ENCODE results near the gene SPIRE2.
A peak's percentile ranks its signal among the peaks of the same experiment; 100 is the strongest.
"Not testable (repeated sequence)": the region's sequence is repeated elsewhere in the genome, so short reads cannot be mapped to it uniquely, and the experiment has no call there.

Gene SPIRE2

DNA sequence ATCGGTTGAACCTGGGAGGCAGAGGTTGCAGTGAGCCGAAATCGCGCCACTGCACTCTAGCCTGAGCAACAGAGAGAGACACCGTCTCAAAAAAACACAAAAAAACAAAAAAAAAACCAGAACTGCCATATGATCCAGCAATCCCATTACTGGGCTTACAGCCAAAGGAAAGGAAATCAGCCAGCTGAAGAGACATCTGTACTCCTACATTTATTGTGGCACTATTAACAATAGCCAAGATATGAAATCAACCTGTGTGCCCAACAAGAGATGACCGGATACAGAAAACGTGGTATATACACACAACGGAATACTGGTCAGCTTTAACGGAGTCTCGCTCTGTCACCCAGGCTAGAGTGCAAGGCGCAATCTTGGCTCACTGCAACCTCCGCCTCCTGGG, 26.5 kb upstream of the SPIRE2 start:
- no CpG with 5 or more reads among the region's 12 CpGs for WGBS (ENCODE audit: extremely low coverage, insufficient coverage, insufficient read length)
- Histone ChIP-seq H3K27ac (ENCODE audit: low read depth, low read length) (no peak overlapping the region), H3K23ac (ENCODE audit: low read length) (no peak overlapping the region), H2AFZ (ENCODE audit: insufficient read depth, low read length, poor library complexity) (no peak overlapping the region), H4K12ac (ENCODE audit: low read depth, low read length) (no peak overlapping the region), H3K4me2 (ENCODE audit: low read length) (no peak overlapping the region), H4K8ac (ENCODE audit: low read depth, low read length) (no peak overlapping the region), H3K4me3 (ENCODE audit: low read depth, low read length) (no peak overlapping the region), H3K14ac (ENCODE audit: low read length) (no peak overlapping the region), H3K79me2 (ENCODE audit: control insufficient read depth, insufficient read depth, low read length, poor library complexity) (no peaks in the 10 kb centered on the region), H4K91ac (ENCODE audit: low read depth, low read length) (no peak overlapping the region), H3K9ac (ENCODE audit: low read length) (no peak overlapping the region), H3K9me3 (ENCODE audit: insufficient read depth, low read depth, low read length) (no peaks in the 10 kb centered on the region), H3K27me3 (ENCODE audit: insufficient read depth, low read length) (no peaks in the 10 kb centered on the region), H2AK5ac (ENCODE audit: low read length) (no peak overlapping the region), H2BK12ac (ENCODE audit: low read length) (no peak overlapping the region), H3K18ac (ENCODE audit: low read length) (no peak overlapping the region), H3K4ac (ENCODE audit: low read depth, low read length) (no peak overlapping the region), H3K36me3 (ENCODE audit: control insufficient read depth in 1 of 2, insufficient read depth in 2 of 2, low read length in 2 of 2) (peaks cover 38 to 46% of the 10 kb centered on the region in 2 experiments), H2BK5ac (ENCODE audit: low read depth, low read length, poor library complexity) (no peak overlapping the region), H3K4me1 (ENCODE audit: control insufficient read depth in 1 of 2, insufficient read depth in 2 of 2, low read length in 2 of 2) (no peaks in the 10 kb centered on the region), H3K79me1 (ENCODE audit: low read length) (no peaks in the 10 kb centered on the region), H2BK120ac (ENCODE audit: insufficient read depth, low read length, poor library complexity) (no peak overlapping the region)
- DNase-seq, result no peak

GRCh38 chr16:89805136-89805905, 23.0 kb upstream of the SPIRE2 start:
- no peak overlapping the region for H2AK5ac ChIP-seq (ENCODE audit: low read length)
- no peak overlapping the region for H3K27ac ChIP-seq (ENCODE audit: low read depth, low read length)
- no CpG with 5 or more reads among the region's 15 CpGs for WGBS (ENCODE audit: extremely low coverage, insufficient coverage, insufficient read length)
- no peak overlapping the region for H3K4me3 ChIP-seq (ENCODE audit: low read depth, low read length)
- H4K91ac ChIP-seq (ENCODE audit: low read depth, low read length), result no peak overlapping the region
- H3K4me1 ChIP-seq (ENCODE audit: control insufficient read depth in 1 of 2, insufficient read depth in 2 of 2, low read length in 2 of 2), result no peaks in the 10 kb centered on the region
- H3K27me3 ChIP-seq (ENCODE audit: insufficient read depth, low read length), result no peaks in the 10 kb centered on the region
- H2AFZ ChIP-seq (ENCODE audit: insufficient read depth, low read length, poor library complexity), result no peak overlapping the region
- H3K4me2 ChIP-seq (ENCODE audit: low read length), result no peak overlapping the region
- no peaks in the 10 kb centered on the region for H3K79me1 ChIP-seq (ENCODE audit: low read length)
- peak; percentile 81 to 89 for DNase-seq
- H2BK5ac ChIP-seq (ENCODE audit: low read depth, low read length, poor library complexity), result no peak overlapping the region
- H3K23ac ChIP-seq (ENCODE audit: low read length), result no peak overlapping the region
- H3K9me3 ChIP-seq (ENCODE audit: insufficient read depth, low read depth, low read length), result no peaks in the 10 kb centered on the region
- no peak overlapping the region for H2BK120ac ChIP-seq (ENCODE audit: insufficient read depth, low read length, poor library complexity)
- no peak overlapping the region for H2BK12ac ChIP-seq (ENCODE audit: low read length)
- peaks cover 34 to 40% of the 10 kb centered on the region in 2 experiments for H3K36me3 ChIP-seq (ENCODE audit: control insufficient read depth in 1 of 2, insufficient read depth in 2 of 2, low read length in 2 of 2)
- no peaks in the 10 kb centered on the region for H3K79me2 ChIP-seq (ENCODE audit: control insufficient read depth, insufficient read depth, low read length, poor library complexity)
- H3K18ac ChIP-seq (ENCODE audit: low read length), result no peak overlapping the region
- no peak overlapping the region for H3K9ac ChIP-seq (ENCODE audit: low read length)
- no peak overlapping the region for H3K14ac ChIP-seq (ENCODE audit: low read length)
- no peak overlapping the region for H4K8ac ChIP-seq (ENCODE audit: low read depth, low read length)
- no peak overlapping the region for H4K12ac ChIP-seq (ENCODE audit: low read depth, low read length)
- no peak overlapping the region for H3K4ac ChIP-seq (ENCODE audit: low read depth, low read length)

- not testable (repeated sequence) for H2BK120ac ChIP-seq (ENCODE audit: insufficient read depth, low read length, poor library complexity); H4K12ac ChIP-seq (ENCODE audit: low read depth, low read length); H3K9me3 ChIP-seq (ENCODE audit: insufficient read depth, low read depth, low read length); H3K27ac ChIP-seq (ENCODE audit: low read depth, low read length); H3K23ac ChIP-seq (ENCODE audit: low read length); H3K4me1 ChIP-seq (ENCODE audit: control insufficient read depth in 1 of 2, insufficient read depth in 2 of 2, low read length in 2 of 2); H2BK12ac ChIP-seq (ENCODE audit: low read length); H4K8ac ChIP-seq (ENCODE audit: low read depth, low read length); DNase-seq; H3K79me1 ChIP-seq (ENCODE audit: low read length); H3K18ac ChIP-seq (ENCODE audit: low read length); H4K91ac ChIP-seq (ENCODE audit: low read depth, low read length); H3K9ac ChIP-seq (ENCODE audit: low read length); H3K27me3 ChIP-seq (ENCODE audit: insufficient read depth, low read length); H2BK5ac ChIP-seq (ENCODE audit: low read depth, low read length, poor library complexity); H3K14ac ChIP-seq (ENCODE audit: low read length); H3K4me2 ChIP-seq (ENCODE audit: low read length); H2AK5ac ChIP-seq (ENCODE audit: low read length); H3K4me3 ChIP-seq (ENCODE audit: low read depth, low read length); H3K4ac ChIP-seq (ENCODE audit: low read depth, low read length); H3K79me2 ChIP-seq (ENCODE audit: control insufficient read depth, insufficient read depth, low read length, poor library complexity); H2AFZ ChIP-seq (ENCODE audit: insufficient read depth, low read length, poor library complexity)
- H3K36me3 ChIP-seq (ENCODE audit: control insufficient read depth in 1 of 2, insufficient read depth in 2 of 2, low read length in 2 of 2), result peaks cover 39 to 42% of the 10 kb centered on the region in 2 experiments
- WGBS (ENCODE audit: extremely low coverage, insufficient coverage, insufficient read length), result no CpG with 5 or more reads among the region's 16 CpGs
Measured at GRCh38 chr16:89806589-89807193, 21.6 kb upstream of the SPIRE2 start.

- Histone ChIP-seq H3K79me2 (ENCODE audit: control insufficient read depth, insufficient read depth, low read length, poor library complexity) (no peaks in the 10 kb centered on the region), H2AK5ac (ENCODE audit: low read length) (no peak overlapping the region), H3K27me3 (ENCODE audit: insufficient read depth, low read length) (no peaks in the 10 kb centered on the region)
Measured at GRCh38 chr16:89808475-89808874, 19.8 kb upstream of the SPIRE2 start.

More at GRCh38 chr16:89808475-89808874, 19.8 kb upstream of the SPIRE2 start:
- H3K4me1 ChIP-seq (ENCODE audit: control insufficient read depth in 1 of 2, insufficient read depth in 2 of 2, low read length in 2 of 2), result no peaks in the 10 kb centered on the region
- H2AFZ ChIP-seq (ENCODE audit: insufficient read depth, low read length, poor library complexity), result no peak overlapping the region
- no peak overlapping the region for H3K18ac ChIP-seq (ENCODE audit: low read length)
- H3K4me2 ChIP-seq (ENCODE audit: low read length), result no peak overlapping the region
- no peaks in the 10 kb centered on the region for H3K9me3 ChIP-seq (ENCODE audit: insufficient read depth, low read depth, low read length)
- H4K8ac ChIP-seq (ENCODE audit: low read depth, low read length), result no peak overlapping the region
- H2BK120ac ChIP-seq (ENCODE audit: insufficient read depth, low read length, poor library complexity), result no peak overlapping the region
- H2BK5ac ChIP-seq (ENCODE audit: low read depth, low read length, poor library complexity), result no peak overlapping the region
- H3K23ac ChIP-seq (ENCODE audit: low read length), result no peak overlapping the region
- no peak overlapping the region for H4K91ac ChIP-seq (ENCODE audit: low read depth, low read length)
- H3K14ac ChIP-seq (ENCODE audit: low read length), result no peak overlapping the region
- no CpG with 5 or more reads among the region's 4 CpGs for WGBS (ENCODE audit: extremely low coverage, insufficient coverage, insufficient read length)
- H3K27ac ChIP-seq (ENCODE audit: low read depth, low read length), result no peak overlapping the region
- no peak for DNase-seq
- H3K79me1 ChIP-seq (ENCODE audit: low read length), result no peaks in the 10 kb centered on the region
- no peak overlapping the region for H2BK12ac ChIP-seq (ENCODE audit: low read length)
- H4K12ac ChIP-seq (ENCODE audit: low read depth, low read length), result no peak overlapping the region
- no peak overlapping the region for H3K4me3 ChIP-seq (ENCODE audit: low read depth, low read length)
- peaks cover 32 to 34% of the 10 kb centered on the region in 2 experiments for H3K36me3 ChIP-seq (ENCODE audit: control insufficient read depth in 1 of 2, insufficient read depth in 2 of 2, low read length in 2 of 2)
- no peak overlapping the region for H3K4ac ChIP-seq (ENCODE audit: low read depth, low read length)
- H3K9ac ChIP-seq (ENCODE audit: low read length), result peak overlapping the region; percentile 43
